HFFc6 (cell line): ENCODE data around the gene WDR74. TPM values are rescaled to one million over a fixed set of nuclear protein-coding genes. Genes with fewer than 3 reads are reported as not detected.
A peak's percentile ranks its signal among the peaks of the same experiment; 100 is the strongest.
"Not testable (repeated sequence)": the region's sequence is repeated elsewhere in the genome, so short reads cannot be mapped to it uniquely, and the experiment has no call there.

ENCODE experiments used
- DNase-seq: peaks from one replicate; pipeline ENCODE4 v3.0.0-alpha.2; 2018
- H3K27ac Mint-ChIP-seq: 2 replicates; pipeline ENCODE4 v1.8.0; 2020; ENCODE audit warnings: mild to moderate bottlenecking, mixed read lengths
- H3K27me3 Mint-ChIP-seq: 2 replicates; pipeline ENCODE4 v1.8.0; 2021; ENCODE audit warnings: mild to moderate bottlenecking, moderate library complexity, mixed read lengths; ENCODE audit not compliant: insufficient read depth
- H3K36me3 Mint-ChIP-seq: 2 replicates; pipeline ENCODE4 v1.8.0; 2021; ENCODE audit warnings: low read depth, mixed read lengths
- H3K4me1 Mint-ChIP-seq: 2 replicates; pipeline ENCODE4 v1.8.0; 2020; ENCODE audit warnings: low read depth, mixed read lengths
- H3K4me3 Mint-ChIP-seq: 2 replicates; pipeline ENCODE4 v1.8.0; 2020; ENCODE audit warnings: mild to moderate bottlenecking, moderate library complexity, mixed read lengths
- H3K9me3 Mint-ChIP-seq: 2 replicates; pipeline ENCODE4 v1.8.0; 2020; ENCODE audit warnings: mild to moderate bottlenecking, mixed read lengths
- total RNA-seq, 6 experiments: library from RNA; stranded (reverse); fragmentation: NEBNext Ultra II Directional; extraction: Animal tissue kit (Norgen Biotek cat#: 25700); gene quantifications; 2 replicates in 1 of 6; 3 replicates in 5 of 6; pipeline ENCODE4 v1.2.3, GENCODE V29; 2021
- TF ChIP-seq, protein P1 (sequence below): fragments of 200-600 bp; sonication (generic); IDR thresholded peaks from 2 replicates; pipeline ENCODE4 v1.5.0; 2021; ENCODE audit warnings: antibody characterized with exemption, mild to moderate bottlenecking

Gene WDR74
- total RNA-seq, 6 experiments from 2014 or later, result 37.4 to 49.2 (median 41.0) TPM

- Mint-ChIP-seq H3K4me3 (no peak overlapping the region), H3K36me3 (no peaks in the 10 kb centered on the region), H3K27me3 (no peaks in the 10 kb centered on the region), H3K27ac (no peak overlapping the region), H3K9me3 (no peaks in the 10 kb centered on the region), H3K4me1 (peaks cover 19% of the 10 kb centered on the region)
- no peak for DNase-seq
- TF ChIP-seq, protein P1, sequence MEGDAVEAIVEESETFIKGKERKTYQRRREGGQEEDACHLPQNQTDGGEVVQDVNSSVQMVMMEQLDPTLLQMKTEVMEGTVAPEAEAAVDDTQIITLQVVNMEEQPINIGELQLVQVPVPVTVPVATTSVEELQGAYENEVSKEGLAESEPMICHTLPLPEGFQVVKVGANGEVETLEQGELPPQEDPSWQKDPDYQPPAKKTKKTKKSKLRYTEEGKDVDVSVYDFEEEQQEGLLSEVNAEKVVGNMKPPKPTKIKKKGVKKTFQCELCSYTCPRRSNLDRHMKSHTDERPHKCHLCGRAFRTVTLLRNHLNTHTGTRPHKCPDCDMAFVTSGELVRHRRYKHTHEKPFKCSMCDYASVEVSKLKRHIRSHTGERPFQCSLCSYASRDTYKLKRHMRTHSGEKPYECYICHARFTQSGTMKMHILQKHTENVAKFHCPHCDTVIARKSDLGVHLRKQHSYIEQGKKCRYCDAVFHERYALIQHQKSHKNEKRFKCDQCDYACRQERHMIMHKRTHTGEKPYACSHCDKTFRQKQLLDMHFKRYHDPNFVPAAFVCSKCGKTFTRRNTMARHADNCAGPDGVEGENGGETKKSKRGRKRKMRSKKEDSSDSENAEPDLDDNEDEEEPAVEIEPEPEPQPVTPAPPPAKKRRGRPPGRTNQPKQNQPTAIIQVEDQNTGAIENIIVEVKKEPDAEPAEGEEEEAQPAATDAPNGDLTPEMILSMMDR, result no peak
Measured at GRCh38 chr11:62863687-62864335, 24.4 kb upstream of the WDR74 start.

DNA sequence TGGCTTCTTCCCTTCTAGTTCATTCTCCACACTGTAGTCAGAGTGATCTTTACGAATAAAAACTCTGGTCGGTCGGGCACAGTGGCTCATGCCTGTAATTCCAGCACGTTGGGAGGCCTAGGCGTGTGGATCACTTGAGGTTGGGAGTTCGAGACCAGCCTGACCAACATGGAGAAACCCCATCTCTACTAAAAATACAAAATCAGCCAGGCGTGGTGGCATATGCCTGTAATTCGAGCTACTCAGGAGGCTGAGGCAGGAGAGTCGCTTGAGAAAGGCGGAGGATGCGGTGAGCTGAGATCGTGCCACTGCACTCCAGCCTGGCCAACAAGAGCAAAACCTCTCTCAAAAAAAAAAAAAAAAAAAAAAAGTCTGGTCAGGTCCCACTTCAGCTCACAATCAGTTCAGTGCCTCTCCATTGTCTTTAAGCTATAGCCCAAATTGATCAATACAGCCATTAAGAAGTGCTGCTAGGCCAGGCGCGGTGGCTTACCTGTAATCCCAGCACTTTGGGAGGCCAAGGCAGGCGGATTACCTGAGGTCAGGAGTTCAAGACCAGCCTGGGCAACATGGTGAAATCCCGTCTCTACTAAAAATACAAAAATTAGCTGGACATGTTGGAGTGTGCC is 22.3 kb upstream of the WDR74 start:
- H3K27ac Mint-ChIP-seq, H3K4me3 Mint-ChIP-seq, H3K36me3 Mint-ChIP-seq, H3K9me3 Mint-ChIP-seq, DNase-seq, H3K27me3 Mint-ChIP-seq: not testable (repeated sequence)
- H3K4me1 Mint-ChIP-seq, result peaks cover 34% of the 10 kb centered on the region

DNA sequence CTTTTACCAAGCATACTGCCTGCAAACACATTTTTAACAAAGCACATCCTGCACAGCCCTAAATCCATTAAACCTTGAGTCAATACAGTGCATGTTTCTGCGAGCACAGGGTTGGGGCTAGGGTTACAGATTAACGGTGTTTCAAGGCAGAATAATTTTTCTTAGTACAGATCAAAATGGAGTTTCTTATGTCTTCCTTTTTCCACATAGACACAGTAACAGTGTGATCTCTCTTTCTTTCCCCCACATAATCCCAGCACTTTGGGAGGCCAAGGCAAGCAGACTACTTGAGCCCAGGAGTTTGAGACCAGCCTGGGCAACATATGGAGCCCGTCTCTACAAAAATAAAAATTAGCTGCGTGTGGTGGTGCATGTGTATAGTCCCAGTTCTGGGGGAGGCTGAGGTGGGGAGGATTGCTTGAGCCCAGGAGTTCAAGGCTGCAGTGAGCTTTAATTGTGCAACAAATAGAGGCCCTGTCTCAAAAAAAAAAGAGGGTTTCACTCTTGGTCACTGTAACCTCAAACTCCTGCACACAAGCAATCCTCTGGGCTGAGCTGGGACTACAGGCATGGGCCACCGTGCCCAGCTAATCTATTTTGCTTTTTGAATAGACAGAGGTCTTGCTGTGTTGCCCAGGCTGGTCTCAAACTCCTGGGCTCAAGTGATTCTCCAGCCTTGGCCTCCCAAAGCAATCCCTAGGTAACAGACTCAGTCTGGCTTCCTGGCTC is 21.6 kb upstream of the WDR74 start:
- DNase-seq, result no peak
- Mint-ChIP-seq H3K27me3 (peaks cover under 1% of the 10 kb centered on the region; the same call in 1 of the 2 replicates), H3K9me3 (no peaks in the 10 kb centered on the region), H3K4me3 (no peak overlapping the region), H3K27ac (no peak overlapping the region), H3K36me3 (no peaks in the 10 kb centered on the region), H3K4me1 (peaks cover 34% of the 10 kb centered on the region)
- TF ChIP-seq, protein P1, result no peak

DNA sequence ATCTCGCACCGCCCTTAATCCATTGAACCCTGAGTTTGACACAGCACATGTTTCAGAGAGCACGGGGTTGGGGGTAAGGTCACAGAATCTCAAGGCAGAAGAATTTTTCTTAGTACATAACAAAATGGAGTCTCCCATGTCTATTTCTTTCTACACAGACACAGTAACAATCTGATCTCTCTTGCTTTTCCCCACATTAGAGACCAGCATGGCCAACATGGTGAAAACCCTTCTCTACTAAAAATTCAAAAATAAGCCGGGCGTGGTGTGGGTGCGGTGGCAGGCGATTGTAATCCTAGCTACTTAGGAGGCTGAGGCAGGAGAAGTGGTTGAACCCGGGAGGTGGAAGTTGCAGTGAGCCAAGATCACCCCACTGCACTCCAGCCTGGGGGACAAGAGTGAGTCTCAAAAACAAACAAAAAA is 19.9 kb upstream of the WDR74 start:
- Mint-ChIP-seq H3K36me3 (peaks cover 14% of the 10 kb centered on the region), H3K27me3 (peaks cover 14% of the 10 kb centered on the region), H3K9me3 (peaks cover 10% of the 10 kb centered on the region), H3K4me1 (peaks cover 29% of the 10 kb centered on the region)
- H3K27ac Mint-ChIP-seq, DNase-seq, H3K4me3 Mint-ChIP-seq: not testable (repeated sequence)

GRCh38 chr11:62858201-62858600 is 18.8 kb upstream of the WDR74 start:
- H3K36me3 Mint-ChIP-seq, result peaks cover 25% of the 10 kb centered on the region
- H3K27ac Mint-ChIP-seq, result no peak overlapping the region; the same call in 1 of the 2 replicates
- H3K4me3 Mint-ChIP-seq, result no peak overlapping the region; the same call in 1 of the 2 replicates
- DNase-seq, result no peak
- H3K9me3 Mint-ChIP-seq, result peaks cover 10% of the 10 kb centered on the region
- H3K27me3 Mint-ChIP-seq, result peaks cover 18% of the 10 kb centered on the region
- TF ChIP-seq, protein P1, result no peak
- H3K4me1 Mint-ChIP-seq, result peaks cover 34% of the 10 kb centered on the region

GRCh38 chr11:62857541-62857982 is 18.2 kb upstream of the WDR74 start:
- DNase-seq, result no peak
- Mint-ChIP-seq H3K4me1 (peaks cover 37% of the 10 kb centered on the region), H3K9me3 (peaks cover 10% of the 10 kb centered on the region), H3K36me3 (peaks cover 32% of the 10 kb centered on the region), H3K4me3 (peak overlapping the region; percentile 97), H3K27me3 (peaks cover 18% of the 10 kb centered on the region), H3K27ac (peak overlapping the region; percentile 47)
- TF ChIP-seq, protein P1, result no peak
